Gastrocnemius medialis (tissue), 4 donors: Measurements from ENCODE around the gene TRAM2. TPM values are rescaled to one million over a fixed set of nuclear protein-coding genes. Genes with fewer than 3 reads are reported as not detected.

Experiments
- ATAC-seq, 2 donors: fragments of 150-250 bp; one replicate each; pipeline ENCODE4 v1.9.1; 2016
- DNase-seq, 2 donors: peaks; one replicate each; pipeline ENCODE4 v3.0.0-alpha.2; 2019
- H3K27ac ChIP-seq, 4 donors: fragments of 200-600 bp; sonication (generic); 1 replicate in 1 of 4; 2 replicates in 3 of 4; pipeline ENCODE4 v1.5.1; 2016 to 2018; ENCODE audit warnings: mild to moderate bottlenecking in 2 of 4, moderate library complexity in 1 of 4
- H3K27me3 ChIP-seq, 3 donors: fragments of 200-600 bp; sonication (generic) in 2 of 3; 1 replicate in 1 of 3; 2 replicates in 2 of 3; pipeline versions ENCODE4 v1.5.1 to v1.6.0; 2016 to 2019; ENCODE audit warnings: mild to moderate bottlenecking in 1 of 3, moderate library complexity in 1 of 3
- H3K36me3 ChIP-seq, 2 donors: fragments of 200-600 bp; sonication (generic) in 1 of 2; one replicate each; pipeline ENCODE4 v1.5.1; 2017 to 2018
- H3K4me1 ChIP-seq, 2 donors: fragments of 200-600 bp; sonication (generic) in 1 of 2; one replicate each; pipeline ENCODE4 v1.5.1; 2016 to 2017; ENCODE audit warnings: mild to moderate bottlenecking in 2 of 2
- H3K4me3 ChIP-seq, 4 donors: fragments of 200-600 bp; sonication (generic) in 3 of 4; 1 replicate in 1 of 4; 2 replicates in 3 of 4; pipeline ENCODE4 v1.5.1; 2016 to 2019; ENCODE audit warnings: mild to moderate bottlenecking in 2 of 4
- H3K9me3 ChIP-seq, 3 donors: fragments of 200-600 bp; sonication (generic) in 2 of 3; 1 replicate in 1 of 3; 2 replicates in 2 of 3; pipeline ENCODE4 v1.5.1; 2016 to 2019
- CTCF ChIP-seq, 5 experiments: fragments of 450-650 bp in 3 of 5; fragments of 200-600 bp in 2 of 5; sonication (generic) in 2 of 5; IDR thresholded peaks in 4 of 5; conservative IDR thresholded peaks in 1 of 5; 1 replicate in 4 of 5; 2 replicates in 1 of 5; pipeline ENCODE4 v1.5.1; 2016 to 2019; ENCODE audit warnings: antibody characterized with exemption in 5 of 5, mild to moderate bottlenecking in 3 of 5, moderate library complexity in 3 of 5
- POLR2A ChIP-seq, 2 donors: fragments of 450-650 bp; IDR thresholded peaks; one replicate each; pipeline ENCODE4 v1.6.1; 2017; ENCODE audit warnings: antibody characterized with exemption in 2 of 2, mild to moderate bottlenecking in 2 of 2, moderate library complexity in 2 of 2
- in situ Hi-C, 4 donors: fragments of 200-750 bp; cut with MboI; loops; one replicate each; pipeline versions ENCODE4 v1.15.0 to v1.8.0; 2017; ENCODE audit warnings: low sequenced_read_pairs in 4 of 4
- intact Hi-C: fragments of 100-400 bp; cut with DNase I; formaldehyde crosslinking; loops from one replicate; pipeline ENCODE4 v1.15.1; 2023; ENCODE audit warnings: low total_unique reads
- total RNA-seq, 4 donors: library from RNA; depleted of rRNA; stranded (reverse); fragments of >200 nt; gene quantifications; one replicate each; pipeline versions ENCODE4 v1.1.0 to v1.2.3, GENCODE V29; 2016

The TRAM2 gene
- total RNA-seq, 4 donors from 2014 or later, result 2.4 to 4.5 (median 3.6) TPM

DNA sequence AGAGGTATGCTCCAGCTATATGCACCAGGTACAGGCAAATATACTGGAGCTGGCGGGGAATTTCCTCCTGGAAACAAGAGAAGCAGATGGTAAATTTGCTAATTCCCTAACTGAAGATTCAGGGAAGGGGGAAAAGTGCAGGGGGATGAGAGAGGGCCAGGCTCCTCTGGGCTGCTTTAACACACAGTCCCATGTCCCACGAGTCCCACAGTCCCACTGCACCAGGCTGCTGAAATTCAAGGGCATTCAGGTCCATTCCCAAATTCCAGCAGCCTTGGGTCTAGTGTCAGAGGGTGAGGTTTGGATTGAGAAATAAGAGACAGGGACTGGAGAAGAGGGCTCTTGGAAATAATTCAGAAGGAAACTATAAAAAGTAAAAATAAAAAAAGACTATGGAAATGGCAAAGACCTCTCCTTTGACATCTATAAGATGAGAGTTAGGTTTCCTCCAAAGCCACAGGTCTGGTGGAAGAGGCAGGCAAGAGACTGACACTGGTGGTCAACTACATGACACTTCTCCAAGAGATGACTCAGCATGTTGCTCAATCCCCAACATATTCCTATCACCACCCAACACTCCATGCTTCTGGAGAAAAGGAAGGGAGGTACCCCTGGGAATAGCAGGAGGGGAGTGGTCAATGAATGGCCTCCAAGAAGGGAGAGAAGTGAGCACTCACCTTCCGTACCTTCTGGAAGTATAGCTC is 69.2 kb downstream of the TRAM2 start:
- ATAC-seq (no peak), DNase-seq (no peak)
- Histone ChIP-seq H3K36me3 (no peaks in the 10 kb centered on the region), H3K9me3 (no peaks in the 10 kb centered on the region), H3K27me3 (no peaks in the 10 kb centered on the region), H3K4me3 (no peak overlapping the region), H3K27ac (no peak overlapping the region), H3K4me1 (peaks cover 26 to 37% of the 10 kb centered on the region in 2 donors)
- intact Hi-C loops, result loop anchor here (10.0 kb wide), 1 partner anchor 373 kb away; no protein-coding TSS in a partner anchor
- in situ Hi-C loops, result no loop called here
- TF ChIP-seq CTCF (IDR thresholded peaks at IDR 0.05 in 4 of 5, conservative IDR thresholded peaks at IDR 0.05 in 1 of 5) (no peak), POLR2A (IDR thresholded peaks at IDR 0.05) (no peak)

DNA sequence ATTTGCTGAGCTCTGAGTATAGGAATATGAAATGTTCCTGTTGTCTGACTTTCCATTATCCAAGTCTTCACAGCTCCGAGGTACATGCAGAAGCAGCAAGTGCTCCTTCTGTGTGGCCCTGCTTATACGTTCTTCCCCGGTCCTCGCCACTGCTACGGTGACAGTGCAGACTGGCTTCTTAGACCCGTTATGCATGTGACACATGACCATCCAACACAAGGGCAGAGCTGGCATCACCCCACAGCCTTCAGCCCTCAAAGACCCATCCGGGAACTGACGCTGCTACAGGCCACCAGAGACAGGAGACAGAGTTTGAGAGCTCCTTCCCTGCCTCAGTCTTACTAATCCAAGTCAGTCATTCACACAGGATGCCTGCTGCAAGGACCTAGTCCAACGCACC is 70.4 kb downstream of the TRAM2 start:
- intact Hi-C loops, result loop anchor here (10.0 kb wide), 1 partner anchor 372 kb away; no protein-coding TSS in a partner anchor

DNA sequence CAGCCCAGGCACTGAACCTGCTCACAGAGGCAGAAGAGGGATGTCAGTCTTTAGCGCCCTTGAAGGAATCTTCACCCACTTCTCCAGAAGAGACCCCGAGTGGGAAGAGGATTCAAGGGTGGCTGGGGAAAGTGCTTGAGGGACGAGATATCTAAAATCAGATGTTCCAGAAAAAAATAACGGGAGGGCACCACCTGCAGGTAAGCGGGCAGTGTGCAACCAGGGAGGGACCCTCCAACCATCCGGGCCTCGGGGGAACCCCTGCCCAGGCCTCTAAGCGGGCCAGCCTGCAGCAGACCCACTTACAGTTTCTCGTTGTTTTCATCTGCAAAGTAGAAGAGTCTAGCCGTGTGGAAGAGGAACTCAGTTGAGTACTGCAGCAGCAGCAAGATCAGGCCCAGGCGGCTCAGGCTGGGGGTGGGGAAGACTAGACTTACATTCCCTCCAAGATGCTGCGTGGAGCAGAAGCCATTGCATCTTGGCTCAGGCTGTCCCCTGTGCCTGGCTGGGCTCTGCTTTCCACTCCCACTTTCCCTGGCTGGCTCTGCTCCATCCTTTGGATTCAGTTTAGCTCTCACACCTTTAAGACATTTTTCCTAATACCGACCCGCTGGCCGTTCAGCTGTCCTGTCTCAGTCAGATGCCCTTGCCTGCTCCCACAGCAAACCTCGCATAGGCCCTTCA is 71.0 kb downstream of the TRAM2 start:
- H3K9me3 ChIP-seq, result no peaks in the 10 kb centered on the region
- H3K4me3 ChIP-seq, result no peak overlapping the region
- TF ChIP-seq POLR2A (IDR thresholded peaks at IDR 0.05) (no peak), CTCF (IDR thresholded peaks at IDR 0.05 in 4 of 5, conservative IDR thresholded peaks at IDR 0.05 in 1 of 5) (no peak)
- no peak for ATAC-seq
- DNase-seq, result no peak
- intact Hi-C loops (loop anchor here (10.0 kb wide), 1 partner anchor 371 kb away; no protein-coding TSS in a partner anchor), in situ Hi-C loops (no loop called here)
- peaks cover 26 to 28% of the 10 kb centered on the region in 2 donors for H3K4me1 ChIP-seq
- no peak overlapping the region for H3K27ac ChIP-seq
- no peaks in the 10 kb centered on the region for H3K36me3 ChIP-seq
- no peaks in the 10 kb centered on the region for H3K27me3 ChIP-seq

More for the DNA sequence above, 70.4 kb downstream of the TRAM2 start:
- Histone ChIP-seq H3K9me3 (no peaks in the 10 kb centered on the region), H3K4me1 (peaks cover 26 to 29% of the 10 kb centered on the region in 2 donors), H3K36me3 (no peaks in the 10 kb centered on the region), H3K4me3 (no peak overlapping the region), H3K27ac (no peak overlapping the region), H3K27me3 (no peaks in the 10 kb centered on the region)
- no peak for TF ChIP-seq POLR2A (IDR thresholded peaks at IDR 0.05)
- TF ChIP-seq CTCF (IDR thresholded peaks at IDR 0.05 in 4 of 5, conservative IDR thresholded peaks at IDR 0.05 in 1 of 5), result no peak
- ATAC-seq (no peak), DNase-seq (no peak)
- in situ Hi-C loops, result no loop called here

GRCh38 chr6:52504782-52505136 is 72.1 kb downstream of the TRAM2 start:
- Histone ChIP-seq H3K36me3 (no peaks in the 10 kb centered on the region), H3K27me3 (no peaks in the 10 kb centered on the region), H3K27ac (peak overlapping the region; percentile 82 to 89 (median 86)), H3K4me1 (peaks cover 36 to 39% of the 10 kb centered on the region in 2 donors), H3K4me3 (peak overlapping the region in 1 of 4 donors; percentile 13), H3K9me3 (no peaks in the 10 kb centered on the region)
- DNase-seq, result no peak
- TF ChIP-seq POLR2A (IDR thresholded peaks at IDR 0.05) (no peak), CTCF (IDR thresholded peaks at IDR 0.05 in 4 of 5, conservative IDR thresholded peaks at IDR 0.05 in 1 of 5) (no peak)
- intact Hi-C loops (loop anchor here (1.0 to 10.0 kb wide), 6 partner anchors 13 to 370 kb away; partner anchors contain the start of gene TRAM2), in situ Hi-C loops (no loop called here)
- ATAC-seq, result no peak
